KG1 (cell line): Measurements from ENCODE around the gene PNMT.

Experiments used
- DNase-seq: peaks from one replicate; lab custom pipeline; 2025; lab: John Stamatoyannopoulos, UW

Gene PNMT

GRCh38 chr17:39667945-39668924, at the start of gene PNMT:
PNMT (plus strand) TSS chr17:39668453; CDS start chr17:39668476, 23 bp downstream.
- peak; percentile 24 for DNase-seq

- DNase-seq = no peak
Measured at GRCh38 chr17:39618956-39619785, 49.1 kb upstream of the PNMT start.

GRCh38 chr17:39619786-39620101, 48.5 kb upstream of the PNMT start:
- no peak for DNase-seq

- DNase-seq = peak; percentile 80
Measured at GRCh38 chr17:39621523-39622379, 46.5 kb upstream of the PNMT start.

- DNase-seq = no peak
Measured at GRCh38 chr17:39622380-39623006, 45.8 kb upstream of the PNMT start.

GRCh38 chr17:39623356-39623950, 44.8 kb upstream of the PNMT start:
- DNase-seq = peak; percentile 52

- no peak for DNase-seq
Measured at GRCh38 chr17:39624313-39624712, 43.9 kb upstream of the PNMT start.

GRCh38 chr17:39625198-39625785, 43.0 kb upstream of the PNMT start:
- DNase-seq = no peak

GRCh38 chr17:39626171-39627046, 41.8 kb upstream of the PNMT start, which contains the start of gene PPP1R1B:
PPP1R1B (plus strand) TSS chr17:39626952; CDS start chr17:39627393, 441 bp downstream.
- no peak for DNase-seq

GRCh38 chr17:39627047-39627711, 41.1 kb upstream of the PNMT start:
- DNase-seq = no peak

GRCh38 chr17:39627712-39628516, 40.3 kb upstream of the PNMT start:
- no peak for DNase-seq

- no peak for DNase-seq
Measured at GRCh38 chr17:39628655-39629493, 39.4 kb upstream of the PNMT start.

GRCh38 chr17:39629494-39629880, 38.8 kb upstream of the PNMT start:
- no peak for DNase-seq

GRCh38 chr17:39629898-39630297, 38.4 kb upstream of the PNMT start:
- no peak for DNase-seq

- no peak for DNase-seq
Measured at GRCh38 chr17:39631403-39631802, 36.9 kb upstream of the PNMT start.

- DNase-seq = no peak
Measured at GRCh38 chr17:39632153-39632941, 35.9 kb upstream of the PNMT start.
